ENCODE results near the gene FNDC10.

Gene FNDC10

GRCh38 chr1:1574721-1575537 is 25.0 kb downstream of the FNDC10 start, which contains the start of gene SSU72:
TSS of gene SSU72 (minus strand) at chr1:1574863. CDS start at chr1:1574557, 306 bp downstream.
- no peaks in the 10 kb centered on the region for H3K9me3 ChIP-seq
- H3K4me3 ChIP-seq (ENCODE audit: low read depth, low read length): peak within 1 kb of the TSS; percentile 99
- no peak for TF ChIP-seq CTCF (IDR thresholded peaks at IDR 0.05; ENCODE audit: low read depth, low read length)
- H3K36me3 ChIP-seq: peaks cover 13% of the 10 kb centered on the region
- H3K27me3 ChIP-seq: peaks cover 16% of the 10 kb centered on the region
- H3K4me1 ChIP-seq: peaks cover 5% of the 10 kb centered on the region; the same call in 1 of the 2 replicates
- peak; percentile 96 for DNase-seq

GRCh38 chr1:1573843-1574720 is 25.9 kb downstream of the FNDC10 start:
- DNase-seq: peak; percentile 69
- Histone ChIP-seq H3K4me1 (peaks cover 5% of the 10 kb centered on the region; the same call in 1 of the 2 replicates), H3K9me3 (no peaks in the 10 kb centered on the region), H3K4me3 (ENCODE audit: low read depth, low read length) (peak overlapping the region; percentile 99), H3K27me3 (peaks cover 7% of the 10 kb centered on the region), H3K36me3 (peaks cover 19% of the 10 kb centered on the region)
- peak; percentile 57 for TF ChIP-seq CTCF (IDR thresholded peaks at IDR 0.05; ENCODE audit: low read depth, low read length)

GRCh38 chr1:1569341-1569740 is 30.6 kb downstream of the FNDC10 start:
- no peaks in the 10 kb centered on the region for H3K9me3 ChIP-seq
- H3K36me3 ChIP-seq: peaks cover 55% of the 10 kb centered on the region
- H3K27me3 ChIP-seq: no peaks in the 10 kb centered on the region
- TF ChIP-seq CTCF (IDR thresholded peaks at IDR 0.05; ENCODE audit: low read depth, low read length): no peak
- DNase-seq: no peak
- no peaks in the 10 kb centered on the region for H3K4me1 ChIP-seq
- no peak overlapping the region for H3K4me3 ChIP-seq (ENCODE audit: low read depth, low read length)

- Histone ChIP-seq H3K4me1 (no peaks in the 10 kb centered on the region), H3K9me3 (no peaks in the 10 kb centered on the region), H3K4me3 (ENCODE audit: low read depth, low read length) (no peak overlapping the region), H3K27me3 (no peaks in the 10 kb centered on the region), H3K36me3 (peaks cover 66% of the 10 kb centered on the region)
- DNase-seq: no peak
- no peak for TF ChIP-seq CTCF (IDR thresholded peaks at IDR 0.05; ENCODE audit: low read depth, low read length)
Observed at GRCh38 chr1:1567891-1568291, 32.0 kb downstream of the FNDC10 start.

- H3K4me1 ChIP-seq: no peaks in the 10 kb centered on the region
- H3K27me3 ChIP-seq: no peaks in the 10 kb centered on the region
- no peaks in the 10 kb centered on the region for H3K9me3 ChIP-seq
- no peak for DNase-seq
- H3K4me3 ChIP-seq (ENCODE audit: low read depth, low read length): no peak overlapping the region
- peaks cover 71% of the 10 kb centered on the region for H3K36me3 ChIP-seq
- no peak for TF ChIP-seq CTCF (IDR thresholded peaks at IDR 0.05; ENCODE audit: low read depth, low read length)
Observed at GRCh38 chr1:1567152-1567875, 32.6 kb downstream of the FNDC10 start.
